Measurements from ENCODE around the gene TMEM74B.

Gene TMEM74B

DNA sequence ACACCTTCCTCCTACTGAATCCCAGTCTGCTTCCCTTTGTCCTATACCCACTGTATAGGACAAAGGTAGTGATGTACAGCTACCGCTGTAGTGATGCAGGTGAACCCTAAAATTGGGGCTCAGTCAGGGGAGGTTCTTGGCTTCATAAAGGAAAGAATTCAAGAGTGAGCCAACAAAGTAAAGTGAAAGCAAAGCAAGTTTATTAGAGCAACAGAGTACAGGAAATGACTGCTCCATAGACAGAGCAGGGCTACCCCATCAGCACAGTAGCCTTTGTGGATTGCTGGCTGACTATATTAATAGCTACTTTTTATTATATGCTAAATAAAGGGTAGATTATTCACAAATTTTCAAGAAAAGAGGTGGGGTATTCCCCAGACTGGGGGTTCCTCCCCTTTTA lies 15.2 kb upstream of the TMEM74B start:
- H3K9ac ChIP-seq (ENCODE audit: low read length): no peak overlapping the region
- H3K27me3 ChIP-seq (ENCODE audit: control insufficient read depth, insufficient read depth, low read length): no peaks in the 10 kb centered on the region
- no peaks in the 10 kb centered on the region for H3K4me1 ChIP-seq (ENCODE audit: control insufficient read depth, insufficient read depth, low read length)
- H3K27ac ChIP-seq (ENCODE audit: low read depth, low read length): no peak overlapping the region
- no peaks in the 10 kb centered on the region for H3K36me3 ChIP-seq (ENCODE audit: control insufficient read depth, insufficient read depth, low read length)
- no peak overlapping the region for H3K4me3 ChIP-seq (ENCODE audit: low read length)

DNA sequence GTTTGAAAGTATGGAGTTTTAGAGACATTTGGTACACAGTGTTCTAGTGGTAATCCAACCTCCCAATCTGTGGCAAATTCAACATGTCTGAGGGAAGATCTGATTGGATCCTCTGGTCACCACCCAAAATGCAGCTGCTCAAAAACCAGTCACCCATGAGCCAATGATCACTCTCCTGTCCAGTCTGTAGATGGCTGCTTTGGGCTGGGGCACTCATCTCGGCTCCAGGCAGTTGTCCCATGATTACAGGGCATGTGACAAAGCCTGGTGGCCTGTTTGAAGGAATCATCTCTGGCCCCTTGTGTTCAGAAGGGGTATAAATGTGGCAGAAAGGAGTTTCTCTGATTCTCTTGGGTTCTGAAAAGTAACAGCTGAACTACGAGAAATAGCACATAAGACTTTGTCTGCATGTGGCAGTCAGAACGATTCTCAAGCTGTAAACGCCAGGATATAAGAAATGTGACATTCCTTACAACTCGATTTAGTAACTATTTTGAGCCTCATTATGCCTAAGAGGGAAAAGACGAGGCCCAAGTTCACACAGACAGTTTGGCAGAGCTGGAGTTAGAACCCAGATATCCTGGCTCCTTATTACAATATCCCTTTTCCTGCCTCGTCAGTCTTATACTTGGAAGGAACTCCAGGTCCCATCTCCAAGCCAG lies 14.6 kb upstream of the TMEM74B start:
- Histone ChIP-seq H3K36me3 (ENCODE audit: control insufficient read depth, insufficient read depth, low read length) (no peaks in the 10 kb centered on the region), H3K27ac (ENCODE audit: low read depth, low read length) (no peak overlapping the region), H3K4me1 (ENCODE audit: control insufficient read depth, insufficient read depth, low read length) (no peaks in the 10 kb centered on the region), H3K9ac (ENCODE audit: low read length) (no peak overlapping the region), H3K27me3 (ENCODE audit: control insufficient read depth, insufficient read depth, low read length) (no peaks in the 10 kb centered on the region), H3K4me3 (ENCODE audit: low read length) (no peak overlapping the region)

DNA sequence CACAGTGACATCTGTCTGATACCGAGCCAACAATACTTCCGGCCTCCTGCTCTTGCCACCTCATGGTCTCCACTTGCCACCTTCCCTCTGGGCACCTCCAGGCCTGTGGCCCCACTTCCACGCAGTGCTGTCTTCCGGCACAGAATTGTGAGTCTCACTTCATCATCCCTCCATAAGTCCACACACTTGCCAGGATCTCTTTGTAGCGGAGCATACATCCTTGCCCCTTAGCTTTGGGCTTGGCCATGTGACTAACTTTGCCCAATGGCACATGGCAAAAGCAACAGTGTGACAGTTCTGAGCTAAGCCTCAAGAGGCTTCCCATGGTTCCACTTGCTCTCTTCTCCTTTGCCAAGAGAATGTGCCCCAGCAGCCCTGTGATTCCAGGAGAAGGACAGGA lies 14.0 kb upstream of the TMEM74B start:
- H3K27ac ChIP-seq (ENCODE audit: low read depth, low read length): no peak overlapping the region
- no peaks in the 10 kb centered on the region for H3K36me3 ChIP-seq (ENCODE audit: control insufficient read depth, insufficient read depth, low read length)
- H3K27me3 ChIP-seq (ENCODE audit: control insufficient read depth, insufficient read depth, low read length): no peaks in the 10 kb centered on the region
- no peak overlapping the region for H3K4me3 ChIP-seq (ENCODE audit: low read length)
- no peak overlapping the region for H3K9ac ChIP-seq (ENCODE audit: low read length)
- H3K4me1 ChIP-seq (ENCODE audit: control insufficient read depth, insufficient read depth, low read length): no peaks in the 10 kb centered on the region

DNA sequence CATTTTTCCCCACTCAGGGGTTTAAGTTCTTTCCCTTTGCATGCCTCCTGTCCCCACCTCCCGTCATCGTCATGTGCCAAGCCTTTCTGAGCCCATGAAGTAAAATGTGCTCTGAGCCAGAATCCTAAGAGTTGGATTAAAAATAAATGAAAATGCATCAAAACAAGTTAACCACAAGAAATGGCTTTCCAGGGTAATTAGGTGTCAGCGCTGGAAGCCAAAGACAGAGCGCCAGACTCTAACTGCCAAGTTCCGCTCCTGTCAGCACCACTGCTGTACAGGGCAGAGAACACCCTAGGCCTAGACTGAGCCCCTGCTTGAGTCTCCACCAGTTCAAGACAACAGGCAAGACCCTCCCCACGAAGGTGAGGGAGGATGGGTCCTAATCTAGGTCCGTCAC lies 13.0 kb upstream of the TMEM74B start:
- H3K27me3 ChIP-seq (ENCODE audit: control insufficient read depth, insufficient read depth, low read length): no peaks in the 10 kb centered on the region
- no peak overlapping the region for H3K4me3 ChIP-seq (ENCODE audit: low read length)
- H3K4me1 ChIP-seq (ENCODE audit: control insufficient read depth, insufficient read depth, low read length): no peaks in the 10 kb centered on the region
- H3K9ac ChIP-seq (ENCODE audit: low read length): no peak overlapping the region
- H3K27ac ChIP-seq (ENCODE audit: low read depth, low read length): no peak overlapping the region
- no peaks in the 10 kb centered on the region for H3K36me3 ChIP-seq (ENCODE audit: control insufficient read depth, insufficient read depth, low read length)

DNA sequence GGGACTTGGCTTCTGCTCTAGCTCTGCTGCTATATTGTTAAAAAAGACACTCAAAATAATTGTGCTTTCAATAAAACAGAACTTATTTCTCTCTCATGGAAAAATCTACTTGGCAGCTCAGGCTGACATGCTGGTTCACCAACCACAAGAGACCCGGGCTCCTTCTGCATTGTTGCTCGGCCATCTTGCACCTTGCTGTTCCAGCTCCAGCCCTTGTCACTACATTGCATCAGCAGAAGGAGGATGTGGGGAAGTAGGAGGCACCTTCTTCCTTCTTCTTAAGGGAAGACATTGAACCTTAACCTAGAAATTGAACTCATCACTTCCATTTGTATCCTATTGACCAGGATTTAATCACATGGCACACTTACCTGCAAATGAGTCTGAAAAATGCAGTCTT lies 11.9 kb upstream of the TMEM74B start:
- no peaks in the 10 kb centered on the region for H3K4me1 ChIP-seq (ENCODE audit: control insufficient read depth, insufficient read depth, low read length)
- H3K9ac ChIP-seq (ENCODE audit: low read length): no peak overlapping the region
- no peaks in the 10 kb centered on the region for H3K36me3 ChIP-seq (ENCODE audit: control insufficient read depth, insufficient read depth, low read length)
- H3K4me3 ChIP-seq (ENCODE audit: low read length): no peak overlapping the region
- H3K27me3 ChIP-seq (ENCODE audit: control insufficient read depth, insufficient read depth, low read length): no peaks in the 10 kb centered on the region
- no peak overlapping the region for H3K27ac ChIP-seq (ENCODE audit: low read depth, low read length)

DNA sequence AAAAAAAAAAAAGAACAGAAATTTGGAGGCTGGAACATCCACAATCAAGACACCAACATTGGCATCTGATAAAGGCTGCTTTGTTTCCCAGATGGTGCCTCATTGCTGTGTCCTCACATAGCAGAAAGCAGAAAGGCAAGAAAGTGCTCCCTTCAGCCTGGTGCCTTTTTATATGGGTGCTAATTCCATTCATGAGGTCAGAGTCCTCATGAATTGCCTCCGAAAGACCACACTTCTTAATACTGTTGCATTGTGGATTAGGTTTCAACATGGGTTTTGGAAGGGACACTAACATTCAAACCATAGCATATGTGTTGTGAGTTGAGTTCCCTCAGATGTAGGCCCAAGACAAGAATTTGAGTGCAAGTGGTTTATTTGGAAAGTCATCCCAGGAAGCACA lies 10.4 kb upstream of the TMEM74B start:
- Histone ChIP-seq H3K27ac (ENCODE audit: low read depth, low read length) (no peak overlapping the region), H3K9ac (ENCODE audit: low read length) (no peak overlapping the region), H3K27me3 (ENCODE audit: control insufficient read depth, insufficient read depth, low read length) (no peaks in the 10 kb centered on the region)

DNA sequence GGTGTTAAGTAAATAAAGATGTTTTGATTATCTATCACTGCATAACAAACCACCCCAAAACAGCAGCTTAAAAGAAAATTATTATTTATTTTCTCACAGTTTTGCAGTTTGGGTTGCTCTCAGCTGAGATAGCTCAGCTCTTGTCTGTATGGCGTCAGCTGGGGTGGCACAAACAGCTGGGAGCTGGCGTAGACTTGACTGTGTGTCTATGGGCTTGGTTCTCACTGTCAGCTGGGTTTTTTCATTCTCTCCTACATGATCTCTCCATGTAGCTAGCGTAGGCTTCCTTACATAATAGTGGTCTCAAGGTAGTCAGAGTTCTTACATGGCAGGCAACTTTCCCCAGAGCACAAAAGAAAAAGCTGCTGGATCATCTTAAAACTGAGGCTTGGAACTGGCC lies 6.5 kb upstream of the TMEM74B start:
- Histone ChIP-seq H3K4me1 (ENCODE audit: control insufficient read depth, insufficient read depth, low read length) (no peaks in the 10 kb centered on the region), H3K27me3 (ENCODE audit: control insufficient read depth, insufficient read depth, low read length) (no peaks in the 10 kb centered on the region), H3K36me3 (ENCODE audit: control insufficient read depth, insufficient read depth, low read length) (no peaks in the 10 kb centered on the region), H3K9ac (ENCODE audit: low read length) (no peak overlapping the region), H3K27ac (ENCODE audit: low read depth, low read length) (no peak overlapping the region), H3K4me3 (ENCODE audit: low read length) (no peak overlapping the region)

More for the DNA sequence above, 10.4 kb upstream of the TMEM74B start:
- H3K4me3 ChIP-seq (ENCODE audit: low read length): no peak overlapping the region
- H3K4me1 ChIP-seq (ENCODE audit: control insufficient read depth, insufficient read depth, low read length): no peaks in the 10 kb centered on the region
- no peaks in the 10 kb centered on the region for H3K36me3 ChIP-seq (ENCODE audit: control insufficient read depth, insufficient read depth, low read length)

DNA sequence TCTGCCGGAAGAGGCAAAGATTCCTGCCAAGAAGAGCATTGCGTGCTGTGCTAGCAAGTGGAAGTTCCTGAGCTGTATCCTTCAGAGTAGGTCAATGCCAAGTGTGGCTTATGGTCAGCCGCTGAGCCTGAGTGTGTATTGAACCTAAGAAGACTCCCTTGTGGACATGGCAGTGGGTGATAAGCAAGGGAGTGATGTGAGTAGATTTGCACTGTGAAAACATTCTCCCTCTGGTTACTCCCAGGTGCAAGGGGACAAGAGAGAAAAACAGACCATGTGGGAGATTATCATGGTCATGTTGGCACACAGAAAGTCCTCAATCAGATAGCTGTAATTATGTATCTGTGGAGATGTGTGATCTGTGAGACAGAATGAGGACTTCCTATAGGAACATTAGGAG lies 6.1 kb upstream of the TMEM74B start:
- H3K9ac ChIP-seq (ENCODE audit: low read length): no peak overlapping the region
- H3K36me3 ChIP-seq (ENCODE audit: control insufficient read depth, insufficient read depth, low read length): no peaks in the 10 kb centered on the region
- no peaks in the 10 kb centered on the region for H3K27me3 ChIP-seq (ENCODE audit: control insufficient read depth, insufficient read depth, low read length)
- H3K27ac ChIP-seq (ENCODE audit: low read depth, low read length): no peak overlapping the region
- no peaks in the 10 kb centered on the region for H3K4me1 ChIP-seq (ENCODE audit: control insufficient read depth, insufficient read depth, low read length)
- no peak overlapping the region for H3K4me3 ChIP-seq (ENCODE audit: low read length)

DNA sequence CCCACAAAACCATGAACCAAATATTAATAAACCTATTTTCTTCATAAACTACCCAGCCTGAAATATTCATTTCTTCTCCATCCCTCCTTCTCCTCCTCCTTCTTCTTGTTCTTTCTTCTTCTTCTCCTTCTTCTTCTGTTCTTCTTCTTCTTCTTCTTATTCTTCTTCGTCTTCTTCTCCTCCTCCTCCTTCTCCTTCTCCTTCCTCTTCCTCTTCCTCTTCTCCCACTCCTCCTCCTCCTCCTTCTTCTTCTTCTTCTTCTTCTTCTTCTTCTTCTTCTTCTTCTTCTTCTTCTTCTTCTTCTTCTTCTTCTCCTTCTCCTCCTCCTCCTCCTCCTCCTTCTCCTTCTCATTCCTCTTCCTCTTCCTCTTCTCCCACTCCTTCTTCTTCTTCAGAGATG lies 5.0 kb upstream of the TMEM74B start:
- H3K9ac ChIP-seq (ENCODE audit: low read length): no peak overlapping the region
- no peak overlapping the region for H3K4me3 ChIP-seq (ENCODE audit: low read length)
- no peak overlapping the region for H3K27ac ChIP-seq (ENCODE audit: low read depth, low read length)
- H3K36me3 ChIP-seq (ENCODE audit: control insufficient read depth, insufficient read depth, low read length): no peaks in the 10 kb centered on the region
- no peaks in the 10 kb centered on the region for H3K27me3 ChIP-seq (ENCODE audit: control insufficient read depth, insufficient read depth, low read length)
- no peaks in the 10 kb centered on the region for H3K4me1 ChIP-seq (ENCODE audit: control insufficient read depth, insufficient read depth, low read length)

DNA sequence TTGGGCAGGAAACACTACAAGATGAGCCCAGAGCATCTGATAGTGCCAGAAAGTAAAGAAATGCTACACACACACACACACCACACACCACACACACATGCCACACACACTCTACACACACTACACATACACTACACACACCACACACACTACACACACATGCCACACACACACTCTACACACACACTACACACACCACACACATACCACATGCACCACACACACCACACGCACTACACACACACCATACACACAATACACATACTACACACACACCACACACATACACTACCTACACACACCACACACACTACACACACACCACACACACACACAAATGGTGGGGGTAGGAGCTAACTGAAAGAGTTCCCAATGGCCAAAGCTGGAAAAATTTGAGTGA lies 3.6 kb upstream of the TMEM74B start:
- no peak overlapping the region for H3K4me3 ChIP-seq (ENCODE audit: low read length)
- H3K27me3 ChIP-seq (ENCODE audit: control insufficient read depth, insufficient read depth, low read length): no peaks in the 10 kb centered on the region
- no peak overlapping the region for H3K9ac ChIP-seq (ENCODE audit: low read length)
- H3K36me3 ChIP-seq (ENCODE audit: control insufficient read depth, insufficient read depth, low read length): no peaks in the 10 kb centered on the region
- no peaks in the 10 kb centered on the region for H3K4me1 ChIP-seq (ENCODE audit: control insufficient read depth, insufficient read depth, low read length)
- no peak overlapping the region for H3K27ac ChIP-seq (ENCODE audit: low read depth, low read length)

DNA sequence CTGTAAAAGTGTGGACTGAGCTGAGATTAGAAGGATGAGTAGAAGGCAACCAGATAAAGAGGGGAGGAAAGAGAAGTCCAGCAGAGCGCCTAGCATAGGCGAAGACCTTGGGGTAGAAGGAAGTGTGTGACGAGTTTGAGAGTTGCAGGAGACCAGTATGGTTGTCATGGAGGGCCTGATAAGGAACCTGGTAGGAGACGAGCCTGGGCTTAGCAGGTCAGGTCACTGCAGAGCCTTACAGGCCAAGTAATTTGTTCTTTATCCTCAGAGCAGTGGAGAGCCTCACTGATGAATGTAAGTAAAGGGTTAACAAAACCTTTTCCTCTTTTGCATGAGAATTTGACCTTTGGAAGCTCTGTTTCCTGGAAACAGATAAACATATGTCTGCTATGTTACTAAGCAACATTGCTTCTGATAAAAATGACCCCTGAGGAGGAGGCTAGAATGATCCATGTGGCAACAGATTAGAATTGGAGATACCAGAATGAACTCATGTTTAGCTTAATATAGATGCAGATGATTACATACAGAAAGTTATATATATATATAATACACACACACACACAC lies 2.9 kb upstream of the TMEM74B start:
- H3K27me3 ChIP-seq (ENCODE audit: control insufficient read depth, insufficient read depth, low read length): no peaks in the 10 kb centered on the region
- H3K4me3 ChIP-seq (ENCODE audit: low read length): no peak overlapping the region
- no peaks in the 10 kb centered on the region for H3K36me3 ChIP-seq (ENCODE audit: control insufficient read depth, insufficient read depth, low read length)
- no peak overlapping the region for H3K9ac ChIP-seq (ENCODE audit: low read length)
- no peaks in the 10 kb centered on the region for H3K4me1 ChIP-seq (ENCODE audit: control insufficient read depth, insufficient read depth, low read length)
- no peak overlapping the region for H3K27ac ChIP-seq (ENCODE audit: low read depth, low read length)

DNA sequence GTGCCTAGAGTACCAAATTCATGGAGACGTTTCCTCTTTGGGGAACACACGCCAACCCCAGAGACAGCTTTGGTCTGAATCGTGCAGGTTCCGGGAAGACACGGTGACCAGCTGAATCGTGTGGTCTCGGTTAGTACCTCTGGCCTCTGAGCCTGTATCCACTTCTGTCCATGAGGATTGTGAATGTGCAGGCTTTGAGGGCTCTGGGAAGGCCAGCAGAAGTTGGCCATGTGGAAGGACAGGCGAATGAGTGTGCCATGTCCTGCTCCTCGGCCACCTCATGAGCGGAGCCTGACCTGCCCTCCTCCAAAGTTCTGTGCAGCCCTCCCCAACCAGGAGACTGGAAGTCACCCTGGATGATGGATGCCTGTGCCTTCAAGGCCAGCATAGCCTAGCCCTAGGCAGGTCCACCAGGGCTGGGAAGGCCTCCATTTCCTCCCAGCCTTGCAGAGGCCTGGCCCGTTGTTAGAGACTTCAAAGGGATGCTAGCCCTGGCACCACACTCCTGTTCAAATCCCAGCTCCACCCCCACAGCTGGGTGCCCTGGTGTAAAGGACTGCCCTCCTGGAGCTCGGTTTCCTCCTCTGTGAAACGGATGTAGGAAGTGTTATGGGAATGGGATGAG lies 1.7 kb upstream of the TMEM74B start:
- Histone ChIP-seq H3K9ac (ENCODE audit: low read length) (no peak overlapping the region), H3K36me3 (ENCODE audit: control insufficient read depth, insufficient read depth, low read length) (no peaks in the 10 kb centered on the region), H3K4me1 (ENCODE audit: control insufficient read depth, insufficient read depth, low read length) (no peaks in the 10 kb centered on the region), H3K4me3 (ENCODE audit: low read length) (no peak overlapping the region), H3K27ac (ENCODE audit: low read depth, low read length) (no peak overlapping the region), H3K27me3 (ENCODE audit: control insufficient read depth, insufficient read depth, low read length) (no peaks in the 10 kb centered on the region)

DNA sequence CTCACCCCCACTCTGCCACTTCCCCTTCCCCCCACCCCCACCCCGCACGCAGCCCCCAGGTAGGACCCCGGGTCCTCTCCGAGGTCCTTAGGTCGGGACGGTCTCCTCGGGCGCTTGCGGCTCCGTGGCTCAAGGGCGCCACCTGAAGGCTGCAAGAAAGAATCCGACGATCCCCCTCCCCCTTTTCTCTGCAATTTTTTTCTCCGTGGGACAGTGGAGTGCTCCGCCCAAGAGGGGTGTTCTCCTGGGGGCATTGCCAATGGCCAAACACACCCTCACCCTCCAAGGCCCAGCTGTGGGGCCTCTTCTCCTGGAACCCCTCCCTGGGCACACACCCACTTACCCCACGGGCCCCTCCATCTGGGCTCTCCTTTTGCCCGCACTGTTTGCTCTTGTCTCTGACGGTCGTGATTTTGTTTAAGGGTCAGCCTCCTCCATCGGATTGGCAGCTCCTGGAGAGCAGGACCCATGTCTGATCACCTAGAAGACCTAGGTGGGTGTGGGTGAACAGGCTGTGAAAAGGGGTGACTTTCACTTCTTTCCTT lies 1.1 kb upstream of the TMEM74B start:
- no peak overlapping the region for H3K27ac ChIP-seq (ENCODE audit: low read depth, low read length)

More for the DNA sequence above, 1.1 kb upstream of the TMEM74B start:
- Histone ChIP-seq H3K9ac (ENCODE audit: low read length) (no peak overlapping the region), H3K36me3 (ENCODE audit: control insufficient read depth, insufficient read depth, low read length) (no peaks in the 10 kb centered on the region), H3K4me3 (ENCODE audit: low read length) (no peak overlapping the region), H3K4me1 (ENCODE audit: control insufficient read depth, insufficient read depth, low read length) (no peaks in the 10 kb centered on the region), H3K27me3 (ENCODE audit: control insufficient read depth, insufficient read depth, low read length) (no peaks in the 10 kb centered on the region)

All from rectal smooth muscle tissue (tissue), 1 donor.